A673 (cell line): ENCODE measurements around the gene CDH18. TPM values are rescaled to one million over a fixed set of nuclear protein-coding genes. Genes with fewer than 3 reads are reported as not detected.

Experiments
- BruUV-seq: library from RNA; stranded (reverse); fragments of 400-500 nt; replicated peaks from 2 replicates; lab custom pipeline; 2021; lab: Mats Ljungman, UMichigan
- CTCF ChIA-PET: fragments of 300-600 bp; sonication (Branson Sonifier 250); formaldehyde crosslinking; loops from one replicate; lab custom pipeline; 2022; ENCODE audit warnings: antibody characterized with exemption; lab: Charles Lee
- POLR2A ChIA-PET: fragments of 300-600 bp; sonication (Branson Sonifier 250); formaldehyde crosslinking; loops from one replicate; lab custom pipeline; 2022; ENCODE audit warnings: antibody characterized with exemption; ENCODE audit not compliant: low non-redundant PET; lab: Charles Lee
- DNase-seq: peaks from one replicate; pipeline ENCODE4 v3.0.0-alpha.2; 2015; ENCODE audit warnings: low spot score
- H3K27ac ChIP-seq: fragments of 200-600 bp; sonication (generic); 2 replicates; pipeline ENCODE4 v1.5.1; 2016; ENCODE audit warnings: mixed run types, low read depth, mild to moderate bottlenecking, mixed read lengths, antibody characterized with exemption, low read length; ENCODE audit not compliant: poor library complexity, severe bottlenecking
- H3K27me3 ChIP-seq: fragments of 200-600 bp; sonication (generic); replicated peaks from 2 replicates; pipeline ENCODE4 v1.6.1; 2017; ENCODE audit warnings: mixed run types, low read depth, mild to moderate bottlenecking, mixed read lengths, antibody characterized with exemption, low read length; ENCODE audit not compliant: insufficient read depth, poor library complexity
- H3K36me3 ChIP-seq: fragments of 200-600 bp; sonication (generic); 2 replicates; pipeline ENCODE4 v1.6.1; 2016; ENCODE audit warnings: mixed run types, mild to moderate bottlenecking, mixed read lengths, antibody characterized with exemption, low read length; ENCODE audit not compliant: insufficient read depth, poor library complexity, severe bottlenecking
- H3K4me1 ChIP-seq: fragments of 200-600 bp; sonication (generic); 2 replicates; pipeline ENCODE4 v1.6.1; 2017; ENCODE audit warnings: mixed run types, mild to moderate bottlenecking, mixed read lengths, antibody characterized with exemption, low read length; ENCODE audit not compliant: insufficient read depth, poor library complexity, severe bottlenecking
- H3K4me3 ChIP-seq: fragments of 200-600 bp; sonication (generic); 2 replicates; pipeline ENCODE4 v1.5.1; 2016; ENCODE audit warnings: low read depth, mixed run types, mild to moderate bottlenecking, mixed read lengths, low read length; ENCODE audit not compliant: poor library complexity, severe bottlenecking
- H3K9me3 ChIP-seq: fragments of 200-600 bp; sonication (generic); 2 replicates; pipeline ENCODE4 v1.6.1; 2016; ENCODE audit warnings: mixed run types, low read depth, mild to moderate bottlenecking, mixed read lengths, antibody characterized with exemption, low read length; ENCODE audit not compliant: poor library complexity, severe bottlenecking
- CTCF ChIP-seq: fragments of 300-800, 200-600 bp; sonication (generic); conservative IDR thresholded peaks from 2 replicates; pipeline ENCODE4 v1.5.1; 2017; ENCODE audit warnings: low read depth, mild to moderate bottlenecking, antibody characterized with exemption, low read length, moderate library complexity, mixed read lengths
- EZH2 ChIP-seq: fragments of 200-600 bp; sonication (generic); IDR thresholded peaks from 2 replicates; pipeline ENCODE4 v1.6.1; 2017; ENCODE audit warnings: borderline replicate concordance, low read depth, mild to moderate bottlenecking, mixed read lengths, antibody characterized with exemption, low read length; ENCODE audit not compliant: poor library complexity, severe bottlenecking
- intact Hi-C: fragments of 100-400 bp; cut with micrococcal nuclease; formaldehyde crosslinking; loops from one replicate; pipeline ENCODE4 v1.10.0; 2022; ENCODE audit not compliant: unreplicated experiment
- total RNA-seq: library from RNA; stranded (reverse); gene quantifications from 2 replicates; pipeline ENCODE4 v1.2.3, GENCODE V29; 2021

Gene CDH18
- total RNA-seq, 1 experiment from 2014 or later = not detected

DNA sequence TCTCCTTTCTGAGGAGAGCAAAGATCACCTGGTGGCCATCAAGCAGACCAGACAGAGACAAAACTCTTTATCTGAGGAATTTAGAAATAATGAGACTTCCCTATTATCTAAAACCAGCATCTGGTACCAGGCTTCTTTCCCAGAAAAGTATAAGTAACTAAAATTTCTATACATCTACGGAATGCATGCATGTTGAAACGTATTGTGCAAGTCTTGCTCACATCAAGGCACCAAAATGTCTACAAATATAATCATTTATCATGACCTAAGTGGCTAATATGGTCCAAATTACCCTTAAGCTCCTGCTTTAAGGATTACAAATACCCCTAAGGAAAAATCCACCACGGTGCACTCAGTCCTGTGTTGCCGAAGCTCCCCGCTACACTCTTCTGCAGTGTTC, 286.3 kb downstream of the CDH18 start:
- Histone ChIP-seq H3K4me3 (no peak overlapping the region), H3K4me1 (no peaks in the 10 kb centered on the region), H3K27ac (no peak overlapping the region), H3K27me3 (no peaks in the 10 kb centered on the region), H3K9me3 (no peaks in the 10 kb centered on the region), H3K36me3 (no peaks in the 10 kb centered on the region)
- DNase-seq = no peak
- intact Hi-C loops = no loop called here
- CTCF ChIA-PET = no interaction called here
- POLR2A ChIA-PET = no interaction called here
- BruUV-seq = no TSS peak
- TF ChIP-seq CTCF = no peak
- TF ChIP-seq EZH2 = no peak

DNA sequence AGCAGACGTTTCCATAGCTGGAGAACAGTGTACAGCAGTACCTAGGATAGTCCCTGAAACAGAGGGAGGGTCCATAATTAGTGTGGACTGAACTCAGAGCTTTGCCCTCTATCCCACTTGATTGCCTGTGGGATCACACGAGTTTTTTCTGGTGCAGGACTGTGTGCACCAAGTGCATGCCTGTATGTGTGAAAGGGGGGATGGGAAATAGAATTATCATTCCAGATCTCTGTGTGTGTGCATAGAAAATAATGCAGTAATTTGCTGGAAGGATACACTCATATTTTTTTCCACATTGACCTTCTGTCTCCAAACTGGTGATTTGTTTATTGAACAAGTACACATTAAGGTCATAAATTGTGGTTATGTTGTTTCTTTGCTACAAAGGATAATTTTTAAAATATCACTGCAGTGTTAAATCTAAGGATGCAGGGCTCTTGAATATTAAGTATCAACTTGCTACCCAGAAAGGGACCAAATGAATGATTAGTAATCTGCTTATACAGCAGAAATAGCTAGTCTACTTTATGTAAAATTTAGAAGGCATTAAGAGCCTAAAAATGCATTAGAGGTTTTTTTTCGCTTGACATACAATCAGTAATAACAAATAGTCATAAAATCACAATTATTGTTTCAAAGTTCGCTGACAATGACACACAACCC, 292.9 kb downstream of the CDH18 start:
- intact Hi-C loops = no loop called here
- ChIA-PET CTCF (no interaction called here), POLR2A (no interaction called here)
- no TSS peak for BruUV-seq
- H3K27me3 ChIP-seq = no peaks in the 10 kb centered on the region
- H3K36me3 ChIP-seq = no peaks in the 10 kb centered on the region
- no peak overlapping the region for H3K27ac ChIP-seq
- TF ChIP-seq EZH2 (no peak), CTCF (no peak)
- H3K9me3 ChIP-seq = peaks cover 4% of the 10 kb centered on the region
- H3K4me1 ChIP-seq = no peaks in the 10 kb centered on the region
- H3K4me3 ChIP-seq = no peak overlapping the region
- DNase-seq = no peak

GRCh38 chr5:19690978-19691377, 297.0 kb downstream of the CDH18 start:
- H3K27me3 ChIP-seq = no peaks in the 10 kb centered on the region
- no peaks in the 10 kb centered on the region for H3K4me1 ChIP-seq
- no peaks in the 10 kb centered on the region for H3K36me3 ChIP-seq
- ChIA-PET POLR2A (no interaction called here), CTCF (no interaction called here)
- H3K9me3 ChIP-seq = peaks cover 4% of the 10 kb centered on the region
- no peak for TF ChIP-seq CTCF
- TF ChIP-seq EZH2 = no peak
- intact Hi-C loops = no loop called here
- no peak for DNase-seq
- no peak overlapping the region for H3K4me3 ChIP-seq
- BruUV-seq = no TSS peak
- H3K27ac ChIP-seq = no peak overlapping the region
